Effector CD4-positive, alpha-beta T cell (primary cell): ENCODE measurements around the gene POT1.

ENCODE experiments used
- DNase-seq: peaks from one replicate; pipeline ENCODE4 v3.0.0-alpha.2; 2020

The POT1 gene

DNA sequence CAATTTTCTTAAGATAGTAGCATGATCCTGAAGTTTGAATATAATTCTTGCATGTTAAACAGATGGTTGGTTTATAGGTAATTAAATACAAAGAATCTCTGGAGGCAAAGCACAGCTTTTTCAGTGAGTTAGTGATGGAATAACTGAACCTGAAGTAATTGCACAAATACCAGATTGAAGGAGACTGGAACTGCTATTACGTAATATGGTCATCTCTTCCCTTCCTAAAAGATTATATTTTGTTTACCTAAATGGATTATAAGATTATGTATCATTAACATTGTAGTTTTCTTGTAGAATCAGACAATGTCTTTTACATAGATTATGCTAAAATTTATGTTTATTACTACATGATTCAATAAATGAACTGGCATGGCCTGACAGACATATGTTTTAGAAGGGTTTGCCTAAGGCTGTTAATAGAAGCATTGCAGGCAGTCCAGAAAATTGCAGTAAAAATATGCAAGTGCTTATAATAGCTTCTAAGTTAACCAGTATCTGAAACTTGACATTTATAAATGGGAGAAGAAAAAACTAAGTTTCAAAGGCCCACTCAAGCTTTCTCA lies 128.2 kb downstream of the POT1 start:
- DNase-seq, result no peak

GRCh38 chr7:124800386-124800785 lies 129.2 kb downstream of the POT1 start:
- no peak for DNase-seq

DNA sequence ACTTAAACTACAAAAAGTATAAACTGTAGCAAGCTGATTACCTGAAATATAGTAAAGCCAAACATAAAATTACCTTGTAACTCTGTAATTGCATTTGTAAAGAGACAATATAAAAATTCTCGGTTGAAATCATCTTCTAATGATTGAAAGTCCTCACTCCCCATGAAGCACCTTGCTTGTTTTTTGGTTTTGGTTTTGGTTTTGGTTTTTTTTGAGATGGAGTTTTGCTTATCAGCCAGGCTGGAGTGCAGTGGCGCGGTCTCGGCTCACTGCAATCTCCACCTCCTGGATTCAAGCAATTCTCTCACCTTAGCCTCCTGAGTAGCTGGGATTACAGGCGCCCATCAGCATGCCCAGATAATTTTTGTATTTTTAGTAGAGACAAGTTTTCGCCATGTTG lies 130.2 kb downstream of the POT1 start:
- DNase-seq, result no peak

GRCh38 chr7:124796771-124797170 lies 132.9 kb downstream of the POT1 start:
- DNase-seq, result no peak

DNA sequence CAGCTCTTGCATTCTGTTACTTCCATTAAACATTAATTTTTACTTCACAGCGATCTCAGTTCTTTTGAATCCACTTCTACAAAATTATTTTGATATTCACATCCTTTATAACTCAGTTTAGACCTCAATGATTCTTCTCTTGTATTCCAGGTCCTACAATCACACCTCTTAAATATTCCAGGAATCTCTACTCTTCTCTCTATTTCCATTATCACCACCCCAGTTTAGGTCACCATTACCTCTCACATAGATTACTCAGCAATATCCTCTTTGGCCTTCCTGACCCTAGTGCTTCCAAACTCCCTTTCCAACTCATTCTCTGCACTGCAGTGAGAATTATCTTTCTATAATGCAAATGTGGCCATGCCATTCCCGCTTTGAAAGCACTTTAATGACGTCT lies 136.9 kb downstream of the POT1 start:
- DNase-seq, result no peak

- DNase-seq, result no peak
Measured at GRCh38 chr7:124792002-124792401, 137.6 kb downstream of the POT1 start.

DNA sequence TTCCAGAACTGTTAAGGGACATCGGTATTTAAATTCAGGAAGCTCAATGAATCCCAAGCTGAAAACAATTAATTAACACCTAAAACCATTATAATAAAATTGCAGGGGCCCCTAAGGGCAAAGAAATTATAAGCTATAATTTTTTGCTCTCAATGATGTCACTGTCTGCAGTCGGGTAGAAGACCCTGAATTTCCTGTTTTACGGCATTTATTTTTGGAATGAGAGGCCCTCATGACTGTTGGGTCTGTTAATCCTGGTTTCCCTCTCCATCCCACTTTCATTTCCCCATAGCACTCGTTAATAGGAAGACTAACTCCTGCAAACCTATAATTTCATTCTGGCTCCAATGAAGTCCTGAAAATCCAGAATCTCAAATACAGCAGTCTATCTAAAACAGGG lies 138.2 kb downstream of the POT1 start:
- no peak for DNase-seq

DNA sequence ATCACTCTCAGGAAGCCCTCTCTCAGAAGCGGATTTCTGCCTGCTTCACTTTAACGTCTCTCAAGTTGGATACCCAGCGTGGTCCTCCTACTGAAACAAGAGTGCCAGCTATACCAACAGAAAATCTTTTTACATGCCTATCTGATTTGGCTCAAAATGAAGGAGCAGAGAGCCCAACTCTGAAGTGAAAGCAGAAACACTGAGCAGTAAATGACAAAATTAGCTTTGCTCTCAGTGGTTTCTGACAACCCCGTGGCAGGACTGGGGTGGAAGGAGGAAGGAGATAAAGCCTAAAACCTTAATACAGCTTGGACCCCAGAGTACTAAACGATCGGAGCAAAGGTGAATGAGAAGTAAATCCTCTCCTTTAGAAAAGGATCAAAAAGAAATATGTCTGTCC lies 139.0 kb downstream of the POT1 start:
- DNase-seq, result no peak

DNA sequence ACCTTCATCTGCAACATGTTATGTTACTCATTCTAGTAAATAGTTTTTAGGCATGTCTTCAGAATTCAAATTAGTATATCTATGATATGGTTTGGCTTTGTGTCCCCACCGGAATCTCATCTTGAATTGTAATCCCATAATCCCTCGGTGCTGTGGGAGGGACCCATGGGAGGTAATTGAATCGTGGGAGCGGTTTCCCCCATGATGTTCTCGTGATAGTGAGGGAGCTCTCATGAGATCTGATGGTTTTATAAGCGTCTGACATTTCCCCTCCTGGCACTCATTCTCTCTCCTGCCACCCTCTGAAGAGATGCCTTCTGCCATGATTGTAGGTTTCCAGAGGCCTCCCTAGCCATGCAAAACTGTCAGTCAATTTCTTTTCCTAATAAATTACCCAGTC lies 143.6 kb downstream of the POT1 start:
- no peak for DNase-seq

DNA sequence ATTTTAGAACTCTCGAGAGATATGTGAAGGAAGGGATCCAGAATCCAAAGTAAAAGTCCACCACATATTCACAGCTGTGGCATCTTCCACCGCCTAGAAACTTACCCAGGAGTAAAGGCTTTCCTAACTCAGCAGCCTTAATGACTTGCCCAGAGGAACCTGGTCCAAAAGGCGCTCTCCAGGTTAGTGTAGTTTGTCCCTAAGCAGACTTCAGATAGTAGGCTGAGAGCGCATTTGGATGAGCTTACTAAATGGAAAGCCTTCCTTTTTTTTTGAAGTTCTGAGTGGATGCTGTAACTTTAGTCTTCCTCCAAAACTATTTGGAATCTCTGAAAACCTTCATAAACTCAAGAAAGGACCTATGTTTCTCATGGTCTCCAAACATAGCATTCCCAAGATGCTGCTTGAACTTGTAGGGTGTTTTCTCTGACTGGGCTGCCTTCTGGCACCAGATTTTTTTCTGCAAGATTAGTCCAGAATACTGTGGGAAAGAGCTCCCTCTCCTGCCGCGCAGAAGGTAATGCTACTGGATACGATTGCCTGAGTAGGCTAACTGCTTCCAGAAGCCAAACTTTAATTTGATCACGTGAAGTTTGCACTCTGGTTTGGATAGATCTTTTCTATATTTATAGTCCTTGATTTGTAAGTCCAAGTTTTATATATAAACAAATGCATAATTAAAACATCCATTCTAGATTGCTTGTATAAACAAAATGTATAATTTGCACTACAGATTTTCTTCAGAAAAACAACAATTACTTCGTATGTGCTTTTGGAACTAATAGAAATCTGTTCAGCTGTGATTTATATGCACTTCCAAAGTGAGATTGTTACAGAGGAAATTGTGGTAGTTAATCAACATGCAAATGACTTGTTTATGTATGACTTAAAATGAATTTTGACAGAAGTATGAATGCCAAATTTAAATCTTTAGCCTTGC lies 144.5 kb downstream of the POT1 start:
- DNase-seq, result no peak

DNA sequence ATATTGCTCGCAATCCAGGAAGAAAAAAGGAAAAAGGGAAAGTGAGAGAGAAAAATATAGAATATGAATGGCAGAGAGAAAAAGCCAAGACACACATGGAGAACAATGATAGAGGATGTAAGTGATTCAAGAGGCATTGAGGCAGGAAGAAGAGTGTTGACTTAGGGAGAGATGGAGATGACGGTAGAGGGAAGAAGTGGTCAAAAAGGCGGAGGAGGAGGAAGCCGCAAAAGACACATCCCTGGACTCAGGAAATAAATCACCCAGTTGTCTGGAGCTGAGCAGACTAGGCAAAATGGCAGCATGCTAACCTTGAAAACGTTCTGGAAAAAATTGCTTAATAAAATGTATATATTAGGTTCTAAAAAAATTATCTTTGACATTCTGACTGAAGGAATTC lies 146.4 kb downstream of the POT1 start:
- no peak for DNase-seq

DNA sequence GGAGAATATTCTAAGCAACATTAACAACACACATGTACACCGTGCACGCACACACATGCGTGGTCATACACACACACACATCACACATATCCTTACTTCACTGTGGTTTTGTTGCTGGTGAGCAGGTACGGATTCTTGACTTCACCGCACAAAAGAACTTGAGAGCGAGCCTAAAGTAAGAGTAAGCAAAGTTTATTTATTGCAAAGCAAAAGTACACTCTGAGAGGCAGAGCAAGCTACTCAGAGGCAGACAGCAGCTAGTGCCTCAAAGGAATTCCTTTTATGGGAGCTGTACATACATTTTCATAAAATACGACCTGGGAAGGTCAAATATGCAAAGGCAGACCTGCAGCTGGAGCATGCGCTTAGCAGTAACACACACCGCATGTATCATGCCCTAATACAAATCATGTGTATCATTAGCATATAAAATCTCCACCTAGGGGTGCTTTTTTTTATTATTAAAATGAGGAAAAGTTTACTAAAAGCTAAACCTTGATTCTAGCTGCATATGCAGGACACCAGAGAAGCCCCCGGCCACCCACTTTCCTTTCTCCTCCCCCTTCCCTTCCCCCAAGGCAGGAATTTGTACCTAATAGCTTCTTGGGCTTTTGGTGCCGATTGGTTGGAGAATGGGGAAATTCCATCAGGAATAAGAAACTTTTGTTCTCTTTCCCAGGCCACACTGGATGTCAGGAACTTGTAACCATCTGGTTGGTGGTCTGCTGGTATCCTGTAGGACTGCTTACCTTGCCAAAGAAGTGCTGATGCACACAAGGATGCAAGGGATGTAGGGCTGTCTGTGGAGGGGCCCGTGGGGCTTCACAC lies 147.5 kb downstream of the POT1 start:
- no peak for DNase-seq

DNA sequence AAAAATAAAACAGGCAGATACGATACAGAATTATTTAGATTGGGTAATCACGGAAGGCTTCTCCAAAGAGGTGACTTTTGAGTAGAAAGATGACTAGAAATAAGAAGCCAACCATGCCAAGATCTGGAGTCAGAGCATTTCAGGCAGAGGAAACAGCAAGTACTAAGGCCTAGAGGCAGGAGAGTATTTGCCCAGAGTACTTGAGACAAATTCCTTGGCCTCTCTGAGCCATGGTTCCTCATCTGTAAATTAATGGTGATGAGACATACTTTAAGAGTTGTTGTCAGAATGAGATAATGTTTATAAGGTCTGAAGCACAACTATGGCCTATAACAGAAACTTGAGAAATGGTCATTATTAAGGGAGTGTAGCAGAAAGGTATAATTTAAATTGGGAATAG lies 148.2 kb downstream of the POT1 start:
- DNase-seq, result no peak

- DNase-seq, result no peak
Measured at GRCh38 chr7:124780608-124781007, 149.0 kb downstream of the POT1 start.

GRCh38 chr7:124780056-124780455 lies 149.6 kb downstream of the POT1 start:
- DNase-seq, result no peak

DNA sequence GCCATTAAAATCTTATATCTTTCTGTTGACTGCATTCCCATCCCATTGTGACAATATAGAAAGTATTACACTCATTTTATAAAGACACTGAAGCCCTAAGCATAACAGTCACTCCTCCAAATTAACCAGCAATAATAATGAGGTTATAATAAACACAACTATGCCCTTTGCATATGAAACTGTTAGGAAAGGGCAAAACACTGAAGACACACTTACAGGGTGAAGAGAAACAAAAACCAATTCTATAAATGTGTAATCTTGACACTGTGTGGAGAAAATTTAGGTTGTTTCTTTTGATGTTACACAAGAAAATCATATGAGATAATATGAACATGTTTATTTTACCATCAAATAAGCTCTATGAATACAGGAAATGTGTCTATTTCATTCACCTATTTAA lies 150.0 kb downstream of the POT1 start:
- no peak for DNase-seq

GRCh38 chr7:124779194-124779593 lies 150.4 kb downstream of the POT1 start:
- DNase-seq, result no peak

- DNase-seq, result no peak
Measured at GRCh38 chr7:124777268-124777667, 152.4 kb downstream of the POT1 start.

DNA sequence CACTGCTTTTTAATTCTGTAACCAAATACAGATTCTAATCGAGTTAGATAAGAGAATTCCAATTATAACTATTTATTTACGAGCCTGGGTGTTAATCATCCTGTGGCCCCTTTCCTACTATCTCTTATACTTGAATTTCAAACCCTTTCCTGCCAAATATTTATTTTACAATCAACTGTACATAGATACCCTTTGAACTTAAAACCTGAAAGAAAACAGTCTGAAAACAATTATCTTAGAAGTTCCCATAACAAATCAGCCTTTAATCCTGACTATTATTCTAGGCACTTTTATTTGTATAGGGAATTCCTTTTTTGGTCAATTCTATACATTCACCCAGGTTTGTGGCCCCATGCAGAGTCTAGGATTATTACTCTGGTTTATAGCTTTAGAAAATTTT lies 153.5 kb downstream of the POT1 start:
- no peak for DNase-seq

- DNase-seq, result no peak
Measured at GRCh38 chr7:124775422-124775821, 154.2 kb downstream of the POT1 start.

- DNase-seq, result no peak
Measured at GRCh38 chr7:124773938-124774337, 155.7 kb downstream of the POT1 start.

DNA sequence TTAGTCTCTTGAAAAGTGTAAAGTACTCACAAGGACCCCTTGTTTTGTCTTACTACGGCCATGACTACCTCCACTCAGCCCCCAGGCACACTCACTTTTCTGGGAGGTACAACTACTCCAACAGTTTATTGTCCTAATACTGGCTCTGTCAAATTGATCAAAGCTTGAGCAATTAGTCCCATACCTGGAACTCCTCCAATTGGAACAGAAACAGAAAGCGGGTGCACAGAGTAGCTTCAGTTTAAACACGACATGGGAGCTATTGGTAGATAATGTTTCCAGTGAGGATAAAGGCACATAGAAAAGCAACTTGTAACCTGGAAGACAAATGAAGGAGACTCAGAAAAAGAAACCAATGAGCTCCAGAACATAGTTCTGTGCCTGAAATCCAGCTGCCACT lies 156.3 kb downstream of the POT1 start:
- DNase-seq, result no peak
